HEK293 (cell line): ENCODE data around the gene AIF1L.

Experiments used
- CTCF ChIA-PET: fragments of 350-600 bp; formaldehyde crosslinking; extraction: SDS; loops from one replicate; lab custom pipeline; 2021; ENCODE audit warnings: antibody characterized with exemption; lab: Yijun Ruan, JAX
- POLR2A ChIA-PET: fragments of 300-600 bp; formaldehyde crosslinking; extraction: SDS; loops from one replicate; lab custom pipeline; 2020; ENCODE audit warnings: antibody characterized with exemption, inconsistent platforms; lab: Yijun Ruan, JAX
- H3K27ac ChIP-seq: fragments of 200-500 bp; sonication (Bioruptor generic); 2 replicates; pipeline ENCODE4 v1.5.1; 2014; ENCODE audit warnings: low read depth, low read length, control low read depth, inconsistent platforms; ENCODE audit errors: extremely low read depth
- H3K36me3 ChIP-seq, 2 experiments: fragments of 200-500 bp in 1 of 2; sonication (Bioruptor generic) in 1 of 2; 1 replicate in 1 of 2; 2 replicates in 1 of 2; pipeline ENCODE4 v1.5.1; 2014 to 2017; ENCODE audit warnings: inconsistent platforms in 2 of 2, low read length in 2 of 2; ENCODE audit not compliant: control insufficient read depth in 2 of 2, insufficient read depth in 1 of 2
- H3K4me1 ChIP-seq: fragments of 200-500 bp; sonication (Bioruptor generic); 2 replicates; pipeline ENCODE4 v1.5.1; 2014; ENCODE audit warnings: mild to moderate bottlenecking, low read length, inconsistent platforms; ENCODE audit not compliant: control insufficient read depth, insufficient read depth
- H3K4me3 ChIP-seq: 2 replicates; pipeline ENCODE4 v1.5.1; 2011; ENCODE audit warnings: low read depth, mild to moderate bottlenecking, control low read depth, low read length, moderate library complexity
- H3K9me3 ChIP-seq: fragments of 200-500 bp; sonication (Bioruptor generic); 2 replicates; pipeline ENCODE4 v1.5.1; 2014; ENCODE audit warnings: low read depth, low read length, inconsistent platforms; ENCODE audit not compliant: control insufficient read depth, insufficient read depth
- CTCF ChIP-seq: fragments of 450-650 bp; formaldehyde crosslinking; IDR thresholded peaks from 2 replicates; pipeline ENCODE4 v1.5.1; 2016; ENCODE audit warnings: missing biosample characterization, missing genetic modification characterization
- HOXA7 ChIP-seq: sonication (generic); formaldehyde crosslinking; IDR thresholded peaks from 2 replicates; pipeline ENCODE4 v1.8.1; 2022; ENCODE audit warnings: missing genetic modification reagents, borderline replicate concordance
- IKZF3 ChIP-seq: fragments of 450-650 bp; IDR thresholded peaks from 2 replicates; pipeline ENCODE4 v1.5.0; 2018; ENCODE audit warnings: missing biosample characterization, mild to moderate bottlenecking, missing genetic modification characterization, moderate library complexity
- KLF16 ChIP-seq: fragments of 450-650 bp; formaldehyde crosslinking; IDR thresholded peaks from 2 replicates; pipeline ENCODE4 v1.5.1; 2017; ENCODE audit warnings: missing biosample characterization, missing genetic modification characterization
- SP7 ChIP-seq: fragments of 450-650 bp; formaldehyde crosslinking; IDR thresholded peaks from 2 replicates; pipeline ENCODE4 v1.5.1; 2016; ENCODE audit warnings: missing biosample characterization, missing genetic modification characterization
- YY2 ChIP-seq: fragments of 450-650 bp; formaldehyde crosslinking; IDR thresholded peaks from 2 replicates; pipeline ENCODE4 v1.5.1; 2016; ENCODE audit warnings: missing biosample characterization, missing genetic modification characterization
- ZBTB10 ChIP-seq: fragments of 450-650 bp; formaldehyde crosslinking; IDR thresholded peaks from 2 replicates; pipeline ENCODE4 v1.5.1; 2016; ENCODE audit warnings: missing biosample characterization, missing genetic modification characterization
- ZBTB11 ChIP-seq: fragments of 450-650 bp; formaldehyde crosslinking; conservative IDR thresholded peaks from 2 replicates; pipeline ENCODE4 v1.5.1; 2016; ENCODE audit warnings: low read depth, missing biosample characterization, missing genetic modification characterization
- ZBTB48 ChIP-seq: fragments of 450-650 bp; formaldehyde crosslinking; IDR thresholded peaks from 2 replicates; pipeline ENCODE4 v1.5.1; 2016; ENCODE audit warnings: missing biosample characterization, missing genetic modification characterization
- ZEB2 ChIP-seq: fragments of 450-650 bp; formaldehyde crosslinking; IDR thresholded peaks from 2 replicates; pipeline ENCODE4 v1.5.1; 2016; ENCODE audit warnings: missing biosample characterization, missing genetic modification characterization
- ZFP69B ChIP-seq: fragments of 450-650 bp; formaldehyde crosslinking; IDR thresholded peaks from 2 replicates; pipeline ENCODE4 v1.5.1; 2016; ENCODE audit warnings: missing biosample characterization, missing genetic modification characterization
- ZNF133 ChIP-seq: fragments of 450-650 bp; formaldehyde crosslinking; IDR thresholded peaks from 2 replicates; pipeline ENCODE4 v1.5.1; 2016; ENCODE audit warnings: missing biosample characterization, missing genetic modification characterization
- ZNF148 ChIP-seq: fragments of 450-650 bp; formaldehyde crosslinking; IDR thresholded peaks from 2 replicates; pipeline ENCODE4 v1.5.0; 2017; ENCODE audit warnings: missing biosample characterization, missing genetic modification characterization, borderline replicate concordance
- ZNF184 ChIP-seq: fragments of 450-650 bp; IDR thresholded peaks from 2 replicates; pipeline ENCODE4 v1.5.1; 2018; ENCODE audit warnings: missing biosample characterization, mild to moderate bottlenecking, missing genetic modification characterization
- ZNF214 ChIP-seq: fragments of 450-650 bp; formaldehyde crosslinking; IDR thresholded peaks from 2 replicates; pipeline ENCODE4 v1.5.1; 2017; ENCODE audit warnings: missing biosample characterization, mild to moderate bottlenecking, missing genetic modification characterization, borderline replicate concordance
- ZNF223 ChIP-seq: fragments of 450-650 bp; formaldehyde crosslinking; IDR thresholded peaks from 2 replicates; pipeline ENCODE4 v1.5.1; 2016; ENCODE audit warnings: missing biosample characterization, missing genetic modification characterization
- ZNF23 ChIP-seq: fragments of 450-650 bp; formaldehyde crosslinking; IDR thresholded peaks from 2 replicates; pipeline ENCODE4 v1.5.1; 2016; ENCODE audit warnings: missing biosample characterization, missing genetic modification characterization, borderline replicate concordance
- ZNF324 ChIP-seq: fragments of 450-650 bp; formaldehyde crosslinking; IDR thresholded peaks from 2 replicates; pipeline ENCODE4 v1.5.1; 2016; ENCODE audit warnings: missing biosample characterization, missing genetic modification characterization
- ZNF404 ChIP-seq: fragments of 450-650 bp; formaldehyde crosslinking; IDR thresholded peaks from 2 replicates; pipeline ENCODE4 v1.5.1; 2017; ENCODE audit warnings: missing biosample characterization, missing genetic modification characterization
- ZNF510 ChIP-seq: fragments of 450-650 bp; formaldehyde crosslinking; IDR thresholded peaks from 2 replicates; pipeline ENCODE4 v1.5.1; 2018; ENCODE audit warnings: mild to moderate bottlenecking, missing genetic modification characterization, missing biosample characterization; ENCODE audit not compliant: insufficient replicate concordance
- ZNF513 ChIP-seq: fragments of 450-650 bp; IDR thresholded peaks from 2 replicates; pipeline ENCODE4 v1.5.1; 2018; ENCODE audit warnings: missing biosample characterization, missing genetic modification characterization
- ZNF549 ChIP-seq: fragments of 450-650 bp; IDR thresholded peaks from 2 replicates; pipeline ENCODE4 v1.5.1; 2018; ENCODE audit warnings: missing biosample characterization, missing genetic modification characterization, mild to moderate bottlenecking, inconsistent platforms, moderate library complexity
- ZNF660 ChIP-seq: fragments of 450-650 bp; IDR thresholded peaks from 2 replicates; pipeline ENCODE4 v1.5.1; 2018; ENCODE audit warnings: missing biosample characterization, mild to moderate bottlenecking, missing genetic modification characterization
- ZNF701 ChIP-seq: fragments of 450-650 bp; formaldehyde crosslinking; IDR thresholded peaks from 2 replicates; pipeline ENCODE4 v1.5.1; 2016; ENCODE audit warnings: missing biosample characterization, missing genetic modification characterization
- ZNF747 ChIP-seq: fragments of 450-650 bp; formaldehyde crosslinking; IDR thresholded peaks from 2 replicates; pipeline ENCODE4 v1.5.1; 2016; ENCODE audit warnings: missing biosample characterization, missing genetic modification characterization
- ZNF791 ChIP-seq: fragments of 450-650 bp; formaldehyde crosslinking; IDR thresholded peaks from 2 replicates; pipeline ENCODE4 v1.5.1; 2016; ENCODE audit warnings: missing biosample characterization, missing genetic modification characterization
- ZSCAN30 ChIP-seq: fragments of 450-650 bp; IDR thresholded peaks from 2 replicates; pipeline ENCODE4 v1.5.1; 2018; ENCODE audit warnings: missing biosample characterization, mild to moderate bottlenecking, missing genetic modification characterization, moderate library complexity

The AIF1L gene

GRCh38 chr9:131046581-131047202 lies 49.6 kb upstream of the AIF1L start:
- CTCF ChIA-PET: interaction anchor here (0.6 to 5.8 kb wide), 71 partner anchors 10 to 966 kb away, joined by 3 to 65 read pairs (median 4); partner anchors contain the start of genes LAMC3 and NUP214
- POLR2A ChIA-PET: interaction anchor here (0.6 to 1.3 kb wide), 9 partner anchors 34 to 346 kb away, joined by 3 to 5 read pairs (median 3); no protein-coding TSS in a partner anchor
- Histone ChIP-seq H3K9me3 (no peaks in the 10 kb centered on the region), H3K4me3 (no peak overlapping the region), H3K27ac (no peak overlapping the region), H3K4me1 (no peaks in the 10 kb centered on the region), H3K36me3 (peaks cover 0 to 8% of the 10 kb centered on the region in 2 experiments; a peak in 1 of 3 replicates)
- TF ChIP-seq ZNF223 (tag by site-specific recombination): no peak
- TF ChIP-seq ZEB2: no peak
- TF ChIP-seq YY2 (tag by site-specific recombination): no peak
- no peak for TF ChIP-seq ZNF133 (tag by site-specific recombination)
- TF ChIP-seq ZNF148 (tag by site-specific recombination): no peak
- no peak for TF ChIP-seq IKZF3 (tag by site-specific recombination)
- TF ChIP-seq HOXA7 (CRISPR knock-in tag): no peak
- no peak for TF ChIP-seq ZNF184 (tag by site-specific recombination)
- no peak for TF ChIP-seq ZNF510
- TF ChIP-seq ZBTB48 (tag by site-specific recombination): no peak
- no peak for TF ChIP-seq KLF16 (tag by site-specific recombination)
- no peak for TF ChIP-seq ZNF747 (tag by site-specific recombination)
- no peak for TF ChIP-seq ZNF324
- TF ChIP-seq ZBTB11 (tag by site-specific recombination): no peak
- TF ChIP-seq ZNF791 (tag by site-specific recombination): no peak
- peak; percentile 90 for TF ChIP-seq CTCF (tag by site-specific recombination)
- no peak for TF ChIP-seq ZNF549 (tag by site-specific recombination)
- no peak for TF ChIP-seq ZNF701 (tag by site-specific recombination)
- peak; percentile 60; the same call in 1 of the 2 replicates for TF ChIP-seq ZSCAN30 (tag by site-specific recombination)
- no peak for TF ChIP-seq ZNF214
- 0 out of 2 replicates have a peak, but pooled peaks have one; percentile 28 for TF ChIP-seq SP7
- TF ChIP-seq ZNF660: no peak
- no peak for TF ChIP-seq ZNF404 (tag by site-specific recombination)
- no peak for TF ChIP-seq ZNF23 (tag by site-specific recombination)
- no peak for TF ChIP-seq ZBTB10 (tag by site-specific recombination)
- TF ChIP-seq ZFP69B (tag by site-specific recombination): peak; percentile 83
- TF ChIP-seq ZNF513 (tag by site-specific recombination): no peak
